Gastroesophageal sphincter (tissue), 4 donors: ENCODE data around the gene HNF4A. TPM values are rescaled to one million over a fixed set of nuclear protein-coding genes. Genes with fewer than 3 reads are reported as not detected.

Source experiments
- ATAC-seq: fragments of 150-250 bp; one replicate; pipeline ENCODE4 v1.9.1; 2016; ENCODE audit warnings: mild to moderate bottlenecking, moderate library complexity
- H3K27ac ChIP-seq, 4 donors: fragments of 200-600 bp; sonication (generic) in 3 of 4; 1 replicate in 3 of 4; 2 replicates in 1 of 4; pipeline ENCODE4 v1.5.1; 2016 to 2019
- H3K27me3 ChIP-seq: fragments of 200-600 bp; sonication (generic); one replicate; pipeline ENCODE4 v1.5.1; 2019
- H3K36me3 ChIP-seq, 2 donors: fragments of 200-600 bp; sonication (generic); one replicate each; pipeline ENCODE4 v1.5.1; 2019; ENCODE audit warnings: control low read depth in 1 of 2
- H3K4me1 ChIP-seq, 3 donors: fragments of 200-600 bp; sonication (generic); 1 replicate in 2 of 3; 2 replicates in 1 of 3; pipeline ENCODE4 v1.5.1; 2016 to 2019; ENCODE audit warnings: control low read depth in 2 of 3
- H3K4me3 ChIP-seq, 2 donors: fragments of 200-600 bp; sonication (generic); one replicate each; pipeline ENCODE4 v1.5.1; 2019; ENCODE audit warnings: mild to moderate bottlenecking in 1 of 2, moderate library complexity in 1 of 2
- H3K9me3 ChIP-seq, 3 donors: fragments of 200-600 bp; sonication (generic); one replicate each; pipeline ENCODE4 v1.5.1; 2017 to 2019; ENCODE audit warnings: control low read depth in 2 of 3
- CTCF ChIP-seq, 4 experiments: fragments of 200-600 bp in 2 of 4; fragments of 450-650 bp in 2 of 4; sonication (generic) in 1 of 4; IDR thresholded peaks; one replicate each; pipeline ENCODE4 v1.5.1; 2017 to 2019; ENCODE audit warnings: antibody characterized with exemption in 4 of 4, mild to moderate bottlenecking in 2 of 4, moderate library complexity in 2 of 4
- EP300 ChIP-seq: sonication (generic); formaldehyde crosslinking; IDR thresholded peaks from one replicate; pipeline ENCODE4 v1.6.1; 2017; ENCODE audit warnings: antibody characterized with exemption, mild to moderate bottlenecking
- POLR2A ChIP-seq, 2 donors: fragments of 450-650 bp; IDR thresholded peaks; one replicate each; pipeline ENCODE4 v1.6.1; 2017; ENCODE audit warnings: antibody characterized with exemption in 2 of 2, mild to moderate bottlenecking in 2 of 2, moderate library complexity in 1 of 2
- POLR2AphosphoS5 ChIP-seq: sonication (generic); formaldehyde crosslinking; IDR thresholded peaks from one replicate; pipeline ENCODE4 v1.6.1; 2017; ENCODE audit warnings: antibody characterized with exemption
- WGBS, 2 donors: methylation state at CpG; one replicate each; pipeline ENCODE4 v1.1.5; 2018; ENCODE audit warnings: low coverage in 1 of 2; 5-methylcytosine and 5-hydroxymethylcytosine counted together
- total RNA-seq, 4 donors: library from RNA; depleted of rRNA; stranded (reverse); fragments of >200 nt; gene quantifications; one replicate each; pipeline ENCODE4 v1.1.0, GENCODE V29; 2016

Gene HNF4A
- total RNA-seq, 4 donors from 2014 or later = not detected

GRCh38 chr20:44406572-44407137 lies 51.2 kb downstream of the HNF4A start:
- ATAC-seq = no peak
- Histone ChIP-seq H3K27ac (no peak overlapping the region), H3K27me3 (peaks cover 25% of the 10 kb centered on the region), H3K36me3 (no peaks in the 10 kb centered on the region), H3K9me3 (no peaks in the 10 kb centered on the region), H3K4me3 (no peak overlapping the region), H3K4me1 (no peaks in the 10 kb centered on the region)
- no peak for TF ChIP-seq POLR2AphosphoS5
- no peak for TF ChIP-seq POLR2A (IDR thresholded peaks at IDR 0.05)
- TF ChIP-seq EP300 = no peak
- TF ChIP-seq CTCF (IDR thresholded peaks at IDR 0.05) = no peak
- 83 to 94% methylated on average over 4 to 5 of the region's 7 CpGs for WGBS, 2 donors

GRCh38 chr20:44407402-44408184 lies 52.1 kb downstream of the HNF4A start:
- Histone ChIP-seq H3K36me3 (no peaks in the 10 kb centered on the region), H3K4me1 (no peaks in the 10 kb centered on the region), H3K9me3 (no peaks in the 10 kb centered on the region), H3K27ac (no peak overlapping the region), H3K4me3 (no peak overlapping the region), H3K27me3 (peaks cover 21% of the 10 kb centered on the region)
- 79 to 82% methylated on average over 6 to 10 of the region's 14 CpGs for WGBS, 2 donors
- no peak for TF ChIP-seq EP300
- TF ChIP-seq CTCF (IDR thresholded peaks at IDR 0.05) = no peak
- TF ChIP-seq POLR2A (IDR thresholded peaks at IDR 0.05) = no peak
- no peak for TF ChIP-seq POLR2AphosphoS5
- no peak for ATAC-seq

- WGBS, 2 donors = 67 to 70% methylated on average over 1 to 2 of the region's 2 CpGs
- Histone ChIP-seq H3K27ac (no peak overlapping the region), H3K27me3 (peaks cover 29% of the 10 kb centered on the region), H3K9me3 (no peaks in the 10 kb centered on the region), H3K4me1 (no peaks in the 10 kb centered on the region), H3K36me3 (no peaks in the 10 kb centered on the region), H3K4me3 (no peak overlapping the region)
- no peak for TF ChIP-seq POLR2AphosphoS5
- TF ChIP-seq POLR2A (IDR thresholded peaks at IDR 0.05) = no peak
- TF ChIP-seq CTCF (IDR thresholded peaks at IDR 0.05) = no peak
- no peak for TF ChIP-seq EP300
- no peak for ATAC-seq
Measured at GRCh38 chr20:44409132-44409600, 53.7 kb downstream of the HNF4A start.

- Histone ChIP-seq H3K4me3 (no peak overlapping the region), H3K4me1 (no peaks in the 10 kb centered on the region), H3K27me3 (peaks cover 37% of the 10 kb centered on the region), H3K27ac (no peak overlapping the region), H3K36me3 (no peaks in the 10 kb centered on the region), H3K9me3 (no peaks in the 10 kb centered on the region)
- WGBS, 2 donors = 90% methylated on average over 1 of the region's 2 CpGs; no CpG with 5 or more reads in 1 of the 2 donors
- ATAC-seq = no peak
- TF ChIP-seq POLR2A (IDR thresholded peaks at IDR 0.05) (no peak), POLR2AphosphoS5 (no peak), CTCF (IDR thresholded peaks at IDR 0.05) (no peak), EP300 (no peak)
Measured at GRCh38 chr20:44410583-44411019, 55.1 kb downstream of the HNF4A start.
